Liver (tissue), 9 donors: Measurements from ENCODE around the gene MYH2. TPM values are rescaled to one million over a fixed set of nuclear protein-coding genes. Genes with fewer than 3 reads are reported as not detected.

Experiments used
- DNase-seq: peaks from one replicate; pipeline ENCODE4 v3.0.0-alpha.2; 2017; ENCODE audit warnings: low spot score
- H3K27ac ChIP-seq, 2 donors: one replicate each; pipeline ENCODE4 v1.7.0; 2013; ENCODE audit warnings: inconsistent platforms in 2 of 2, low read length in 2 of 2, control low read depth in 1 of 2, low read depth in 1 of 2, mild to moderate bottlenecking in 1 of 2
- H3K27me3 ChIP-seq, 4 donors: one replicate each; pipeline versions ENCODE4 v1.6.1 to v1.7.0; 2013; ENCODE audit warnings: low read length in 3 of 4, inconsistent platforms in 1 of 4, mild to moderate bottlenecking in 1 of 4, moderate library complexity in 1 of 4; ENCODE audit not compliant: control insufficient read depth in 4 of 4, insufficient read depth in 4 of 4
- H3K36me3 ChIP-seq, 4 donors: one replicate each; pipeline versions ENCODE4 v1.6.1 to v1.7.0; 2013; ENCODE audit warnings: low read length in 3 of 4, mild to moderate bottlenecking in 3 of 4, low read depth in 1 of 4, moderate library complexity in 1 of 4; ENCODE audit not compliant: control insufficient read depth in 4 of 4, insufficient read depth in 3 of 4
- H3K4me1 ChIP-seq, 4 donors: one replicate each; pipeline versions ENCODE4 v1.6.1 to v1.7.0; 2013; ENCODE audit warnings: low read length in 3 of 4, mild to moderate bottlenecking in 3 of 4, moderate library complexity in 1 of 4; ENCODE audit not compliant: control insufficient read depth in 4 of 4, insufficient read depth in 4 of 4
- H3K4me3 ChIP-seq, 3 donors: one replicate each; pipeline versions ENCODE4 v1.6.1 to v1.7.0; 2013; ENCODE audit warnings: low read length in 3 of 3, control low read depth in 1 of 3, low read depth in 1 of 3, mild to moderate bottlenecking in 1 of 3
- H3K9ac ChIP-seq, 2 donors: one replicate each; pipeline ENCODE4 v1.7.0; 2013; ENCODE audit warnings: low read length in 2 of 2, mild to moderate bottlenecking in 2 of 2, moderate library complexity in 2 of 2, control low read depth in 1 of 2, low read depth in 1 of 2
- H3K9me3 ChIP-seq, 4 donors: one replicate each; pipeline versions ENCODE4 v1.6.1 to v1.7.0; 2013; ENCODE audit warnings: low read length in 3 of 4; ENCODE audit not compliant: control insufficient read depth in 4 of 4
- EGR1 ChIP-seq, 2 donors: IDR thresholded peaks; 2 replicates each; pipeline ENCODE4 v1.6.1; 2016 to 2018; ENCODE audit warnings: antibody characterized with exemption in 2 of 2, low read depth in 2 of 2
- FOXA1 ChIP-seq: IDR thresholded peaks from 2 replicates; pipeline ENCODE4 v1.6.1; 2016; ENCODE audit warnings: antibody characterized with exemption
- FOXA2 ChIP-seq: IDR thresholded peaks from 2 replicates; pipeline ENCODE4 v1.6.1; 2016; ENCODE audit warnings: antibody characterized with exemption
- HNF4A ChIP-seq, 2 donors: conservative IDR thresholded peaks; 2 replicates each; pipeline ENCODE4 v1.6.1; 2016; ENCODE audit warnings: antibody characterized with exemption in 2 of 2, mild to moderate bottlenecking in 2 of 2
- HNF4G ChIP-seq: IDR thresholded peaks from 2 replicates; pipeline ENCODE4 v1.6.1; 2016; ENCODE audit warnings: antibody characterized with exemption
- MAX ChIP-seq: IDR thresholded peaks from 2 replicates; pipeline ENCODE4 v1.6.1; 2016; ENCODE audit warnings: antibody characterized with exemption
- NR2F2 ChIP-seq: IDR thresholded peaks from 2 replicates; pipeline ENCODE4 v1.6.1; 2016; ENCODE audit warnings: antibody characterized with exemption
- RAD21 ChIP-seq, 2 donors: IDR thresholded peaks; 2 replicates each; pipeline ENCODE4 v1.6.1; 2016; ENCODE audit warnings: antibody characterized with exemption in 2 of 2, mild to moderate bottlenecking in 2 of 2
- REST ChIP-seq: IDR thresholded peaks from 2 replicates; pipeline ENCODE4 v1.6.1; 2016; ENCODE audit warnings: antibody characterized with exemption, mild to moderate bottlenecking
- SP1 ChIP-seq: IDR thresholded peaks from 2 replicates; pipeline ENCODE4 v1.6.1; 2018; ENCODE audit warnings: antibody characterized with exemption, mild to moderate bottlenecking
- TAF1 ChIP-seq: conservative IDR thresholded peaks from 2 replicates; pipeline ENCODE4 v1.6.1; 2016; ENCODE audit warnings: antibody characterized with exemption, mild to moderate bottlenecking
- YY1 ChIP-seq: IDR thresholded peaks from 2 replicates; pipeline ENCODE4 v1.6.1; 2016; ENCODE audit warnings: antibody characterized with exemption, mild to moderate bottlenecking
- WGBS: extraction: QIAGEN DNeasy Blood & Tissue Kit; methylation state at CpG from one replicate; pipeline ENCODE4 v1.1.7; 2013; 5-methylcytosine and 5-hydroxymethylcytosine counted together
- polyA plus RNA-seq, 2 donors: library from polyadenylated mRNA; stranded (reverse) in 1 of 2; unstranded in 1 of 2; fragments of 200-250 nt in 1 of 2; fragments of >200 nt in 1 of 2; fragmentation: Nextera tagmentation in 1 of 2; extraction: Ambion mirVana in 1 of 2; gene quantifications; one replicate each; pipeline versions ENCODE4 v1.2.1 to v1.2.3, GENCODE V29; 2013 to 2015
- total RNA-seq, 2 donors: library from RNA; depleted of rRNA; stranded (reverse); fragments of >200 nt; gene quantifications; one replicate each; pipeline ENCODE4 v1.2.3, GENCODE V29; 2014
- TF ChIP-seq, protein P1 (sequence below): IDR thresholded peaks from 2 replicates; pipeline ENCODE4 v1.6.1; 2016; ENCODE audit warnings: antibody characterized with exemption
- TF ChIP-seq, protein P2 (sequence below): fragments of 150-350 bp; IDR thresholded peaks from 2 replicates; pipeline ENCODE4 v1.5.1; 2017; ENCODE audit warnings: improper control_type of control experiment, low read depth, low read length; ENCODE audit not compliant: missing input control
- donor health status: healthy.
- donor health status: healthy.
- donor health status: healthy.
- donor health status: healthy.
- donor health status: healthy.

MYH2 gene
- total and polyA plus RNA-seq, 4 donors, result under 0.01 to 0.23 TPM; not detected in 2

- Histone ChIP-seq H3K9me3 (peaks cover 0 to 5% (median 1%) of the 10 kb centered on the region in 4 donors), H3K4me1 (no peaks in the 10 kb centered on the region), H3K4me3 (no peak overlapping the region), H3K9ac (no peak overlapping the region), H3K27me3 (peaks cover 0 to 6% (median 1%) of the 10 kb centered on the region in 4 donors), H3K36me3 (no peaks in the 10 kb centered on the region), H3K27ac (no peak overlapping the region)
- TF ChIP-seq NR2F2 (no peak), HNF4A (conservative IDR thresholded peaks at IDR 0.05) (no peak), FOXA2 (no peak), YY1 (no peak), HNF4G (no peak), FOXA1 (no peak), TAF1 (no peak), EGR1 (IDR thresholded peaks at IDR 0.05; ENCODE audit: low read depth in 2 of 2) (no peak)
- TF ChIP-seq, protein P1, sequence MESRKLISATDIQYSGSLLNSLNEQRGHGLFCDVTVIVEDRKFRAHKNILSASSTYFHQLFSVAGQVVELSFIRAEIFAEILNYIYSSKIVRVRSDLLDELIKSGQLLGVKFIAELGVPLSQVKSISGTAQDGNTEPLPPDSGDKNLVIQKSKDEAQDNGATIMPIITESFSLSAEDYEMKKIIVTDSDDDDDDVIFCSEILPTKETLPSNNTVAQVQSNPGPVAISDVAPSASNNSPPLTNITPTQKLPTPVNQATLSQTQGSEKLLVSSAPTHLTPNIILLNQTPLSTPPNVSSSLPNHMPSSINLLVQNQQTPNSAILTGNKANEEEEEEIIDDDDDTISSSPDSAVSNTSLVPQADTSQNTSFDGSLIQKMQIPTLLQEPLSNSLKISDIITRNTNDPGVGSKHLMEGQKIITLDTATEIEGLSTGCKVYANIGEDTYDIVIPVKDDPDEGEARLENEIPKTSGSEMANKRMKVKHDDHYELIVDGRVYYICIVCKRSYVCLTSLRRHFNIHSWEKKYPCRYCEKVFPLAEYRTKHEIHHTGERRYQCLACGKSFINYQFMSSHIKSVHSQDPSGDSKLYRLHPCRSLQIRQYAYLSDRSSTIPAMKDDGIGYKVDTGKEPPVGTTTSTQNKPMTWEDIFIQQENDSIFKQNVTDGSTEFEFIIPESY, result no peak
- DNase-seq, result no peak
- 79% methylated on average over 8 of the region's 8 CpGs for WGBS
Observed at GRCh38 chr17:10589553-10590145, 40.2 kb upstream of the MYH2 start.

DNA sequence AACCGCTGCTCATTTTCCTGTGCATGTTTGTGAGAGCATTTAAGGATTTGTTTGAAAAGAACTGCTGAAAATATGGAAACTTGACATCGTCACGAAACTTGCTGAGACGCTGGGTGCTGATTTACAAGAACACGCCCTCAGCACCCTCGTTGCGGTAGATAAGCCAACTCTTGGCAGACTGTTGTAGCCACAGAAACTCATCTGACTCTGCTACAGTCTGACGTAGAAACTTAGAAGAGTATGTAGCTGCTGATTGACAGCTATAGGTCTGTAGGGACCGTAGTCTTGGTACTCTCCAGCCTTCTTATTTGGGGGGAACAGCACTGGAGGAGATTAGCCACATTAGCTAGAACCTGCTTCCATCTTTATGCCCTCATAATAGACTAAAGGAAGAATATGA, 36.1 kb upstream of the MYH2 start:
- DNase-seq, result no peak
- TF ChIP-seq MAX, result no peak
- no peak for TF ChIP-seq REST
- H3K27ac ChIP-seq, result no peak overlapping the region
- H3K36me3 ChIP-seq, result no peaks in the 10 kb centered on the region
- no peak overlapping the region for H3K4me3 ChIP-seq
- 79% methylated on average over 9 of the region's 9 CpGs for WGBS
- no peaks in the 10 kb centered on the region for H3K9me3 ChIP-seq
- H3K4me1 ChIP-seq, result no peaks in the 10 kb centered on the region
- no peak overlapping the region for H3K9ac ChIP-seq
- peaks cover 0 to 3% (median 1%) of the 10 kb centered on the region in 4 donors for H3K27me3 ChIP-seq

DNA sequence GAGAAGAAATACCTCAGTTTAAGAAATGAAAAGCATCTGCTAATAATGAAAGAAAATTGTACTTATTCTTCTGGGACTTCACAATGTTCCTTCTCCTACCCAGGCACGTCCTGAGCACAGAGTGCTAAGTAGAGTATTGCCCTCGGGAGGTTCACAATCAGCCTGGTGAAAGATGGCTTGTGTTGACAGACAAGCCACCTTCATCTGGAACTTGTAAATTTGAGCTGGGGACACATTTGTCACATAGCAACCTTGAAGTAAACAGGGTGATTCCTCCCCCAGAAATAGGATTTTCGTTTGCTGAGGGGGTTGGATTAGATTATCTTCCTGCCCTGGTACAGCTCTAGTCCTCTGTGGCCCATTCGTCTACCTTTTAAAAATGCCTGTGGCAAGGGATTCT, 34.4 kb upstream of the MYH2 start:
- H3K4me3 ChIP-seq, result no peak overlapping the region
- no peak overlapping the region for H3K9ac ChIP-seq
- no peaks in the 10 kb centered on the region for H3K36me3 ChIP-seq
- H3K27ac ChIP-seq, result no peak overlapping the region
- H3K9me3 ChIP-seq, result no peaks in the 10 kb centered on the region
- no peak for DNase-seq
- WGBS, result 30% methylated on average over 4 of the region's 4 CpGs
- H3K27me3 ChIP-seq, result peaks cover 0 to 3% (median 1%) of the 10 kb centered on the region in 4 donors
- no peaks in the 10 kb centered on the region for H3K4me1 ChIP-seq
- no peak for TF ChIP-seq HNF4G
- TF ChIP-seq REST, result no peak
- TF ChIP-seq, protein P2, sequence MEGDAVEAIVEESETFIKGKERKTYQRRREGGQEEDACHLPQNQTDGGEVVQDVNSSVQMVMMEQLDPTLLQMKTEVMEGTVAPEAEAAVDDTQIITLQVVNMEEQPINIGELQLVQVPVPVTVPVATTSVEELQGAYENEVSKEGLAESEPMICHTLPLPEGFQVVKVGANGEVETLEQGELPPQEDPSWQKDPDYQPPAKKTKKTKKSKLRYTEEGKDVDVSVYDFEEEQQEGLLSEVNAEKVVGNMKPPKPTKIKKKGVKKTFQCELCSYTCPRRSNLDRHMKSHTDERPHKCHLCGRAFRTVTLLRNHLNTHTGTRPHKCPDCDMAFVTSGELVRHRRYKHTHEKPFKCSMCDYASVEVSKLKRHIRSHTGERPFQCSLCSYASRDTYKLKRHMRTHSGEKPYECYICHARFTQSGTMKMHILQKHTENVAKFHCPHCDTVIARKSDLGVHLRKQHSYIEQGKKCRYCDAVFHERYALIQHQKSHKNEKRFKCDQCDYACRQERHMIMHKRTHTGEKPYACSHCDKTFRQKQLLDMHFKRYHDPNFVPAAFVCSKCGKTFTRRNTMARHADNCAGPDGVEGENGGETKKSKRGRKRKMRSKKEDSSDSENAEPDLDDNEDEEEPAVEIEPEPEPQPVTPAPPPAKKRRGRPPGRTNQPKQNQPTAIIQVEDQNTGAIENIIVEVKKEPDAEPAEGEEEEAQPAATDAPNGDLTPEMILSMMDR, result no peak
- no peak for TF ChIP-seq SP1
- no peak for TF ChIP-seq RAD21 (IDR thresholded peaks at IDR 0.05)
- TF ChIP-seq MAX, result no peak
- TF ChIP-seq EGR1 (IDR thresholded peaks at IDR 0.05; ENCODE audit: low read depth in 2 of 2), result no peak
